Activated naive CD4-positive, alpha-beta T cell (primary cell): ENCODE data around the gene TUBE1.

Experiments
- DNase-seq, 4 experiments: peaks; one replicate each; lab custom pipeline; 2025; lab: John Stamatoyannopoulos, UW

TUBE1 gene

GRCh38 chr6:112033791-112034615 is 53.3 kb downstream of the TUBE1 start:
- no peak for DNase-seq

GRCh38 chr6:112032728-112033127 is 54.6 kb downstream of the TUBE1 start:
- no peak for DNase-seq

- DNase-seq: no peak
These were observed 55.3 kb downstream of the TUBE1 start for GRCh38 chr6:112031960-112032359.

- DNase-seq: no peak
These were observed 56.2 kb downstream of the TUBE1 start for GRCh38 chr6:112030961-112031660.

- no peak for DNase-seq
These were observed 56.9 kb downstream of the TUBE1 start for GRCh38 chr6:112030206-112030960.

- DNase-seq: peak; percentile 9 to 43 (median 22)
These were observed 58.0 kb downstream of the TUBE1 start for GRCh38 chr6:112029045-112029822.

- peak in 1 of 4 experiments; percentile 16 for DNase-seq
These were observed 59.2 kb downstream of the TUBE1 start for GRCh38 chr6:112027942-112028674.

GRCh38 chr6:112026933-112027332 is 60.3 kb downstream of the TUBE1 start:
- no peak for DNase-seq

GRCh38 chr6:112024464-112024863 is 62.8 kb downstream of the TUBE1 start:
- DNase-seq: no peak

- no peak for DNase-seq
These were observed 64.5 kb downstream of the TUBE1 start for GRCh38 chr6:112022749-112023148.

- no peak for DNase-seq
These were observed 65.5 kb downstream of the TUBE1 start for GRCh38 chr6:112021691-112022310.
